NCI-H128 (cell line): ENCODE data around the gene GFPT2.
A peak's percentile ranks its signal among the peaks of the same experiment; 100 is the strongest.
"Not testable (repeated sequence)": the region's sequence is repeated elsewhere in the genome, so short reads cannot be mapped to it uniquely, and the experiment has no call there.

Experiments
- DNase-seq: peaks from one replicate; lab custom pipeline; 2025; ENCODE audit not compliant: unreplicated experiment; lab: John Stamatoyannopoulos, UW

Gene GFPT2

GRCh38 chr5:180311216-180311615 lies 41.9 kb downstream of the GFPT2 start:
- no peak for DNase-seq

- no peak for DNase-seq
Measured at GRCh38 chr5:180306796-180307195, 46.3 kb downstream of the GFPT2 start.

GRCh38 chr5:180305481-180305880 lies 47.7 kb downstream of the GFPT2 start:
- DNase-seq: no peak

GRCh38 chr5:180304431-180305375 lies 48.4 kb downstream of the GFPT2 start:
- DNase-seq: no peak

- DNase-seq: no peak
Measured at GRCh38 chr5:180304016-180304292, 49.2 kb downstream of the GFPT2 start.

- no peak for DNase-seq
Measured at GRCh38 chr5:180303226-180304015, 49.7 kb downstream of the GFPT2 start.

- no peak for DNase-seq
Measured at GRCh38 chr5:180302256-180302655, 50.9 kb downstream of the GFPT2 start.

GRCh38 chr5:180301253-180301652 lies 51.9 kb downstream of the GFPT2 start:
- DNase-seq: no peak

- no peak for DNase-seq
Measured at GRCh38 chr5:180299526-180299925, 53.6 kb downstream of the GFPT2 start.

GRCh38 chr5:180299014-180299413 lies 54.1 kb downstream of the GFPT2 start:
- DNase-seq: not testable (repeated sequence)

- no peak for DNase-seq
Measured at GRCh38 chr5:180297587-180298282, 55.4 kb downstream of the GFPT2 start.

GRCh38 chr5:180296771-180297170 lies 56.4 kb downstream of the GFPT2 start:
- DNase-seq: no peak

GRCh38 chr5:180294913-180295555 lies 58.1 kb downstream of the GFPT2 start:
- DNase-seq: no peak

- no peak for DNase-seq
Measured at GRCh38 chr5:180294411-180294810, 58.7 kb downstream of the GFPT2 start.

GRCh38 chr5:180291943-180292831 lies 60.9 kb downstream of the GFPT2 start, which contains the start of gene MAPK9:
TSS of gene MAPK9 (minus strand) at chr5:180292083. CDS start at chr5:180280561, 11,522 bp downstream.
- peak; percentile 26 for DNase-seq

- no peak for DNase-seq
Measured at GRCh38 chr5:180291234-180291940, 61.7 kb downstream of the GFPT2 start.

- no peak for DNase-seq
Measured at GRCh38 chr5:180290568-180291233, 62.4 kb downstream of the GFPT2 start.

- DNase-seq: no peak
Measured at GRCh38 chr5:180289966-180290365, 63.2 kb downstream of the GFPT2 start.

GRCh38 chr5:180289433-180289832 lies 63.7 kb downstream of the GFPT2 start:
- DNase-seq: no peak
